Trophoblast cell (in vitro differentiated cells and primary cell): ENCODE results near the gene RETREG3.

Experiments
- DNase-seq, 2 donors: peaks; one replicate each; pipeline ENCODE4 v3.0.0-alpha.2; 2016
- H2AFZ ChIP-seq: 2 replicates; pipeline ENCODE4 v1.6.1; 2013; ENCODE audit warnings: low read length, moderate library complexity, mild to moderate bottlenecking; ENCODE audit not compliant: insufficient read depth, poor library complexity
- H2AK5ac ChIP-seq: 2 replicates; pipeline ENCODE4 v1.6.1; 2013; ENCODE audit warnings: mild to moderate bottlenecking, low read length
- H2BK120ac ChIP-seq: 2 replicates; pipeline ENCODE4 v1.6.1; 2013; ENCODE audit warnings: low read length, mild to moderate bottlenecking, moderate library complexity; ENCODE audit not compliant: insufficient read depth, poor library complexity
- H2BK12ac ChIP-seq: 2 replicates; pipeline ENCODE4 v1.6.1; 2013; ENCODE audit warnings: mild to moderate bottlenecking, low read length, moderate library complexity
- H2BK5ac ChIP-seq: 2 replicates; pipeline ENCODE4 v1.6.1; 2013; ENCODE audit warnings: low read length, low read depth, moderate library complexity, mild to moderate bottlenecking; ENCODE audit not compliant: poor library complexity
- H3K14ac ChIP-seq: 2 replicates; pipeline ENCODE4 v1.6.1; 2013; ENCODE audit warnings: mild to moderate bottlenecking, low read length
- H3K18ac ChIP-seq: 2 replicates; pipeline ENCODE4 v1.6.1; 2013; ENCODE audit warnings: mild to moderate bottlenecking, low read length
- H3K23ac ChIP-seq: 2 replicates; pipeline ENCODE4 v1.6.1; 2013; ENCODE audit warnings: low read length
- H3K27ac ChIP-seq: 2 replicates; pipeline ENCODE4 v1.5.1; 2013; ENCODE audit warnings: low read depth, mild to moderate bottlenecking, inconsistent platforms, low read length, moderate library complexity
- H3K27me3 ChIP-seq: 2 replicates; pipeline ENCODE4 v1.6.1; 2013; ENCODE audit warnings: inconsistent platforms, mild to moderate bottlenecking, low read length, moderate library complexity; ENCODE audit not compliant: insufficient read depth
- H3K36me3 ChIP-seq, 2 experiments: 1 replicate in 1 of 2; 2 replicates in 1 of 2; pipeline ENCODE4 v1.6.1; 2013; ENCODE audit warnings: low read length in 2 of 2, mild to moderate bottlenecking in 2 of 2, moderate library complexity in 1 of 2; ENCODE audit not compliant: insufficient read depth in 2 of 2, control insufficient read depth in 1 of 2
- H3K4ac ChIP-seq: 2 replicates; pipeline ENCODE4 v1.6.1; 2013; ENCODE audit warnings: low read depth, mild to moderate bottlenecking, low read length, moderate library complexity
- H3K4me1 ChIP-seq, 2 experiments: 1 replicate in 1 of 2; 2 replicates in 1 of 2; pipeline ENCODE4 v1.6.1; 2013; ENCODE audit warnings: low read length in 2 of 2, mild to moderate bottlenecking in 2 of 2, moderate library complexity in 1 of 2; ENCODE audit not compliant: insufficient read depth in 2 of 2, control insufficient read depth in 1 of 2
- H3K4me2 ChIP-seq: 2 replicates; pipeline ENCODE4 v1.6.1; 2013; ENCODE audit warnings: inconsistent platforms, mild to moderate bottlenecking, low read length, moderate library complexity
- H3K4me3 ChIP-seq: 2 replicates; pipeline ENCODE4 v1.5.1; 2013; ENCODE audit warnings: mild to moderate bottlenecking, low read depth, low read length, inconsistent platforms
- H3K79me1 ChIP-seq: one replicate; pipeline ENCODE4 v1.6.1; 2013; ENCODE audit warnings: low read length
- H3K79me2 ChIP-seq: 2 replicates; pipeline ENCODE4 v1.6.1; 2013; ENCODE audit warnings: low read length, mild to moderate bottlenecking; ENCODE audit not compliant: control insufficient read depth, insufficient read depth, poor library complexity
- H3K9ac ChIP-seq: 2 replicates; pipeline ENCODE4 v1.6.1; 2013; ENCODE audit warnings: mild to moderate bottlenecking, low read length
- H3K9me3 ChIP-seq: 2 replicates; pipeline ENCODE4 v1.6.1; 2013; ENCODE audit warnings: low read depth, mild to moderate bottlenecking, control low read depth, inconsistent platforms, low read length; ENCODE audit not compliant: insufficient read depth
- H4K12ac ChIP-seq: 2 replicates; pipeline ENCODE4 v1.6.1; 2013; ENCODE audit warnings: low read depth, mild to moderate bottlenecking, low read length, moderate library complexity
- H4K8ac ChIP-seq: 2 replicates; pipeline ENCODE4 v1.6.1; 2013; ENCODE audit warnings: low read depth, mild to moderate bottlenecking, low read length, moderate library complexity
- H4K91ac ChIP-seq: one replicate; pipeline ENCODE4 v1.6.1; 2013; ENCODE audit warnings: low read depth, mild to moderate bottlenecking, low read length, moderate library complexity
- WGBS: extraction: QIAGEN DNeasy Blood & Tissue Kit; methylation state at CpG from one replicate; pipeline ENCODE4 v1.1.7; 2013; ENCODE audit warnings: missing lambda C conversion rate; ENCODE audit not compliant: insufficient read length, insufficient coverage; ENCODE audit errors: extremely low coverage; 5-methylcytosine and 5-hydroxymethylcytosine counted together

The RETREG3 gene

GRCh38 chr17:42651392-42651791, 42.2 kb upstream of the RETREG3 start:
- H3K9ac ChIP-seq, result no peak overlapping the region
- peaks cover 4 to 11% of the 10 kb centered on the region in 2 experiments for H3K4me1 ChIP-seq
- H2BK12ac ChIP-seq, result no peak overlapping the region
- H2BK120ac ChIP-seq, result no peak overlapping the region
- no peak overlapping the region for H3K27ac ChIP-seq
- no peak overlapping the region for H2AK5ac ChIP-seq
- H4K91ac ChIP-seq, result no peak overlapping the region
- no peak overlapping the region for H2BK5ac ChIP-seq
- H3K4ac ChIP-seq, result no peak overlapping the region
- WGBS, result no CpG with 5 or more reads among the region's 4 CpGs
- no peak overlapping the region for H3K4me2 ChIP-seq
- peaks cover 4% of the 10 kb centered on the region for H3K79me1 ChIP-seq
- no peak overlapping the region for H3K14ac ChIP-seq
- H2AFZ ChIP-seq, result no peak overlapping the region
- H3K27me3 ChIP-seq, result no peaks in the 10 kb centered on the region
- H3K4me3 ChIP-seq, result no peak overlapping the region
- no peaks in the 10 kb centered on the region for H3K36me3 ChIP-seq
- H3K18ac ChIP-seq, result no peak overlapping the region
- no peak overlapping the region for H4K12ac ChIP-seq
- no peak overlapping the region for H4K8ac ChIP-seq
- H3K9me3 ChIP-seq, result no peaks in the 10 kb centered on the region
- no peak overlapping the region for H3K23ac ChIP-seq
- H3K79me2 ChIP-seq, result no peaks in the 10 kb centered on the region
- peak; percentile 23 to 62 for DNase-seq

GRCh38 chr17:42647778-42648177, 38.6 kb upstream of the RETREG3 start:
- no peak overlapping the region for H4K12ac ChIP-seq
- no peak overlapping the region for H3K4me2 ChIP-seq
- no peak overlapping the region for H3K23ac ChIP-seq
- no peak overlapping the region for H2BK12ac ChIP-seq
- H2AK5ac ChIP-seq, result no peak overlapping the region
- no peak overlapping the region for H2BK5ac ChIP-seq
- H3K36me3 ChIP-seq, result no peaks in the 10 kb centered on the region
- H3K79me2 ChIP-seq, result no peaks in the 10 kb centered on the region
- no CpG with 5 or more reads among the region's 5 CpGs for WGBS
- no peak overlapping the region for H3K4ac ChIP-seq
- H3K79me1 ChIP-seq, result no peaks in the 10 kb centered on the region
- DNase-seq, result no peak
- H3K9me3 ChIP-seq, result no peaks in the 10 kb centered on the region
- no peak overlapping the region for H4K91ac ChIP-seq
- no peak overlapping the region for H3K14ac ChIP-seq
- no peaks in the 10 kb centered on the region for H3K4me1 ChIP-seq
- H4K8ac ChIP-seq, result no peak overlapping the region
- no peak overlapping the region for H3K9ac ChIP-seq
- no peaks in the 10 kb centered on the region for H3K27me3 ChIP-seq
- H2BK120ac ChIP-seq, result no peak overlapping the region
- no peak overlapping the region for H2AFZ ChIP-seq
- H3K18ac ChIP-seq, result no peak overlapping the region
- no peak overlapping the region for H3K27ac ChIP-seq
- no peak overlapping the region for H3K4me3 ChIP-seq

GRCh38 chr17:42642336-42642735, 33.2 kb upstream of the RETREG3 start:
- Histone ChIP-seq H3K9me3 (peaks cover 2% of the 10 kb centered on the region), H3K18ac (no peak overlapping the region), H3K27me3 (no peaks in the 10 kb centered on the region), H2AFZ (no peak overlapping the region), H3K4ac (no peak overlapping the region), H2BK5ac (no peak overlapping the region), H2AK5ac (no peak overlapping the region), H4K91ac (no peak overlapping the region), H3K79me1 (no peaks in the 10 kb centered on the region), H3K79me2 (no peaks in the 10 kb centered on the region), H3K4me1 (no peaks in the 10 kb centered on the region), H2BK12ac (no peak overlapping the region), H3K4me3 (no peak overlapping the region), H3K27ac (no peak overlapping the region), H2BK120ac (no peak overlapping the region), H4K12ac (no peak overlapping the region), H3K14ac (no peak overlapping the region), H3K23ac (no peak overlapping the region), H3K36me3 (no peaks in the 10 kb centered on the region), H4K8ac (no peak overlapping the region), H3K4me2 (no peak overlapping the region), H3K9ac (no peak overlapping the region)
- DNase-seq, result no peak
- no CpG with 5 or more reads among the region's 2 CpGs for WGBS

GRCh38 chr17:42640121-42640520, 30.9 kb upstream of the RETREG3 start:
- Histone ChIP-seq H2BK120ac (no peak overlapping the region), H3K79me2 (no peaks in the 10 kb centered on the region), H2AFZ (no peak overlapping the region), H3K36me3 (no peaks in the 10 kb centered on the region), H3K27ac (no peak overlapping the region), H3K79me1 (no peaks in the 10 kb centered on the region), H3K4me1 (no peaks in the 10 kb centered on the region), H3K18ac (no peak overlapping the region), H3K4me3 (no peak overlapping the region), H3K23ac (no peak overlapping the region), H4K12ac (no peak overlapping the region), H2BK12ac (no peak overlapping the region), H3K9me3 (peaks cover 2% of the 10 kb centered on the region), H4K91ac (no peak overlapping the region), H3K27me3 (no peaks in the 10 kb centered on the region), H3K4me2 (no peak overlapping the region), H3K9ac (no peak overlapping the region), H2BK5ac (no peak overlapping the region), H3K14ac (no peak overlapping the region), H2AK5ac (no peak overlapping the region), H4K8ac (no peak overlapping the region), H3K4ac (no peak overlapping the region)
- no CpG with 5 or more reads among the region's 4 CpGs for WGBS
- DNase-seq, result no peak
